A673 (cell line): ENCODE data around the gene ANKRD17. TPM values are rescaled to one million over a fixed set of nuclear protein-coding genes. Genes with fewer than 3 reads are reported as not detected.

Source experiments
- BruUV-seq: library from RNA; stranded (reverse); fragments of 400-500 nt; replicated peaks from 2 replicates; lab custom pipeline; 2021; lab: Mats Ljungman, UMichigan
- CTCF ChIA-PET: fragments of 300-600 bp; sonication (Branson Sonifier 250); formaldehyde crosslinking; loops from one replicate; lab custom pipeline; 2022; ENCODE audit warnings: antibody characterized with exemption; lab: Charles Lee
- POLR2A ChIA-PET: fragments of 300-600 bp; sonication (Branson Sonifier 250); formaldehyde crosslinking; loops from one replicate; lab custom pipeline; 2022; ENCODE audit warnings: antibody characterized with exemption; ENCODE audit not compliant: low non-redundant PET; lab: Charles Lee
- DNase-seq: peaks from one replicate; pipeline ENCODE4 v3.0.0-alpha.2; 2015; ENCODE audit warnings: low spot score
- H3K27ac ChIP-seq: fragments of 200-600 bp; sonication (generic); 2 replicates; pipeline ENCODE4 v1.5.1; 2016; ENCODE audit warnings: mixed run types, low read depth, mild to moderate bottlenecking, mixed read lengths, antibody characterized with exemption, low read length; ENCODE audit not compliant: poor library complexity, severe bottlenecking
- H3K27me3 ChIP-seq: fragments of 200-600 bp; sonication (generic); replicated peaks from 2 replicates; pipeline ENCODE4 v1.6.1; 2017; ENCODE audit warnings: mixed run types, low read depth, mild to moderate bottlenecking, mixed read lengths, antibody characterized with exemption, low read length; ENCODE audit not compliant: insufficient read depth, poor library complexity
- H3K36me3 ChIP-seq: fragments of 200-600 bp; sonication (generic); 2 replicates; pipeline ENCODE4 v1.6.1; 2016; ENCODE audit warnings: mixed run types, mild to moderate bottlenecking, mixed read lengths, antibody characterized with exemption, low read length; ENCODE audit not compliant: insufficient read depth, poor library complexity, severe bottlenecking
- H3K4me1 ChIP-seq: fragments of 200-600 bp; sonication (generic); 2 replicates; pipeline ENCODE4 v1.6.1; 2017; ENCODE audit warnings: mixed run types, mild to moderate bottlenecking, mixed read lengths, antibody characterized with exemption, low read length; ENCODE audit not compliant: insufficient read depth, poor library complexity, severe bottlenecking
- H3K4me3 ChIP-seq: fragments of 200-600 bp; sonication (generic); 2 replicates; pipeline ENCODE4 v1.5.1; 2016; ENCODE audit warnings: low read depth, mixed run types, mild to moderate bottlenecking, mixed read lengths, low read length; ENCODE audit not compliant: poor library complexity, severe bottlenecking
- H3K9me3 ChIP-seq: fragments of 200-600 bp; sonication (generic); 2 replicates; pipeline ENCODE4 v1.6.1; 2016; ENCODE audit warnings: mixed run types, low read depth, mild to moderate bottlenecking, mixed read lengths, antibody characterized with exemption, low read length; ENCODE audit not compliant: poor library complexity, severe bottlenecking
- EZH2 ChIP-seq: fragments of 200-600 bp; sonication (generic); IDR thresholded peaks from 2 replicates; pipeline ENCODE4 v1.6.1; 2017; ENCODE audit warnings: borderline replicate concordance, low read depth, mild to moderate bottlenecking, mixed read lengths, antibody characterized with exemption, low read length; ENCODE audit not compliant: poor library complexity, severe bottlenecking
- intact Hi-C: fragments of 100-400 bp; cut with micrococcal nuclease; formaldehyde crosslinking; loops from one replicate; pipeline ENCODE4 v1.10.0; 2022; ENCODE audit not compliant: unreplicated experiment
- total RNA-seq: library from RNA; stranded (reverse); gene quantifications from 2 replicates; pipeline ENCODE4 v1.2.3, GENCODE V29; 2021
- TF ChIP-seq, protein P1 (sequence below): fragments of 300-800, 200-600 bp; sonication (generic); conservative IDR thresholded peaks from 2 replicates; pipeline ENCODE4 v1.5.1; 2017; ENCODE audit warnings: low read depth, mild to moderate bottlenecking, antibody characterized with exemption, low read length, moderate library complexity, mixed read lengths

The ANKRD17 gene
- total RNA-seq, 1 experiment from 2014 or later: 58.4 TPM

DNA sequence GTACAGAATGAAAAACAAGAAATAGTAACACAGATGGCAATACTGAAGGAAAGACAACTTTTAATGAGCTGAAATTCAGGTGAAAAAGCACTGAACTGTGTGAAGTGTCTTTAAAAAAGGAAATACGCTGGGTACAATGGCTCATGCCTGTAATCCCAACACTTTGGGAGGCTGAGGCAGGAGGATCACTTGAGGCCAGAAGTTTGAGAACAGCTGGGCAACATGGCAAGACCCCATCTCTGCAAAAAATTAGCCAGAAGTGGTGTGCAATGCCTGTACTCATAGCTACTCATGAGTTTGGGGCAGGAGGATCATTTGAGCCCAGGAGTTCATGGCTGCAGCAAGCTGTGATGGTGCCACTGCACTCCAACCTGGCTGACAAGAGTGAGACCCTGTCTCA is 129.3 kb downstream of the ANKRD17 start:
- ChIA-PET POLR2A (no interaction called here), CTCF (no interaction called here)
- H3K27ac ChIP-seq: no peak overlapping the region
- H3K27me3 ChIP-seq: no peaks in the 10 kb centered on the region
- H3K4me3 ChIP-seq: no peak overlapping the region
- H3K36me3 ChIP-seq: peaks cover 10% of the 10 kb centered on the region
- intact Hi-C loops: no loop called here
- H3K4me1 ChIP-seq: no peaks in the 10 kb centered on the region
- TF ChIP-seq, protein P1, sequence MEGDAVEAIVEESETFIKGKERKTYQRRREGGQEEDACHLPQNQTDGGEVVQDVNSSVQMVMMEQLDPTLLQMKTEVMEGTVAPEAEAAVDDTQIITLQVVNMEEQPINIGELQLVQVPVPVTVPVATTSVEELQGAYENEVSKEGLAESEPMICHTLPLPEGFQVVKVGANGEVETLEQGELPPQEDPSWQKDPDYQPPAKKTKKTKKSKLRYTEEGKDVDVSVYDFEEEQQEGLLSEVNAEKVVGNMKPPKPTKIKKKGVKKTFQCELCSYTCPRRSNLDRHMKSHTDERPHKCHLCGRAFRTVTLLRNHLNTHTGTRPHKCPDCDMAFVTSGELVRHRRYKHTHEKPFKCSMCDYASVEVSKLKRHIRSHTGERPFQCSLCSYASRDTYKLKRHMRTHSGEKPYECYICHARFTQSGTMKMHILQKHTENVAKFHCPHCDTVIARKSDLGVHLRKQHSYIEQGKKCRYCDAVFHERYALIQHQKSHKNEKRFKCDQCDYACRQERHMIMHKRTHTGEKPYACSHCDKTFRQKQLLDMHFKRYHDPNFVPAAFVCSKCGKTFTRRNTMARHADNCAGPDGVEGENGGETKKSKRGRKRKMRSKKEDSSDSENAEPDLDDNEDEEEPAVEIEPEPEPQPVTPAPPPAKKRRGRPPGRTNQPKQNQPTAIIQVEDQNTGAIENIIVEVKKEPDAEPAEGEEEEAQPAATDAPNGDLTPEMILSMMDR: no peak
- TF ChIP-seq EZH2: no peak
- no peak for DNase-seq
- BruUV-seq: no TSS peak
- H3K9me3 ChIP-seq: no peaks in the 10 kb centered on the region

GRCh38 chr4:73127839-73128453 is 130.7 kb downstream of the ANKRD17 start:
- Histone ChIP-seq H3K27me3 (no peaks in the 10 kb centered on the region), H3K36me3 (peaks cover 15% of the 10 kb centered on the region), H3K4me3 (no peak overlapping the region), H3K27ac (no peak overlapping the region), H3K4me1 (no peaks in the 10 kb centered on the region), H3K9me3 (no peaks in the 10 kb centered on the region)
- TF ChIP-seq, protein P1: no peak
- no peak for TF ChIP-seq EZH2
- no TSS peak for BruUV-seq
- intact Hi-C loops: no loop called here
- DNase-seq: peak; percentile 2
- CTCF ChIA-PET: no interaction called here
- POLR2A ChIA-PET: no interaction called here

- POLR2A ChIA-PET: no interaction called here
- intact Hi-C loops: no loop called here
- no peak for TF ChIP-seq EZH2
- TF ChIP-seq, protein P1: no peak
- peaks cover 8% of the 10 kb centered on the region for H3K36me3 ChIP-seq
- H3K4me3 ChIP-seq: no peak overlapping the region
- CTCF ChIA-PET: interaction anchor here (0.6 kb wide), 1 partner anchor 536 kb away, joined by 7 read pairs; no protein-coding TSS in a partner anchor
- no peaks in the 10 kb centered on the region for H3K27me3 ChIP-seq
- H3K27ac ChIP-seq: no peak overlapping the region
- no peaks in the 10 kb centered on the region for H3K9me3 ChIP-seq
- no peaks in the 10 kb centered on the region for H3K4me1 ChIP-seq
- BruUV-seq: no TSS peak
- DNase-seq: no peak
Measured at GRCh38 chr4:73109493-73109892, 149.1 kb downstream of the ANKRD17 start.
